Measurements from ENCODE around the gene GNB1L. TPM values are rescaled to one million over a fixed set of nuclear protein-coding genes. Genes with fewer than 3 reads are reported as not detected.

GNB1L gene
- total and polyA plus RNA-seq, 2 donors (not counting 1 experiment from before 2014, with no cell fraction given) = 6.6 to 12.1 TPM

DNA sequence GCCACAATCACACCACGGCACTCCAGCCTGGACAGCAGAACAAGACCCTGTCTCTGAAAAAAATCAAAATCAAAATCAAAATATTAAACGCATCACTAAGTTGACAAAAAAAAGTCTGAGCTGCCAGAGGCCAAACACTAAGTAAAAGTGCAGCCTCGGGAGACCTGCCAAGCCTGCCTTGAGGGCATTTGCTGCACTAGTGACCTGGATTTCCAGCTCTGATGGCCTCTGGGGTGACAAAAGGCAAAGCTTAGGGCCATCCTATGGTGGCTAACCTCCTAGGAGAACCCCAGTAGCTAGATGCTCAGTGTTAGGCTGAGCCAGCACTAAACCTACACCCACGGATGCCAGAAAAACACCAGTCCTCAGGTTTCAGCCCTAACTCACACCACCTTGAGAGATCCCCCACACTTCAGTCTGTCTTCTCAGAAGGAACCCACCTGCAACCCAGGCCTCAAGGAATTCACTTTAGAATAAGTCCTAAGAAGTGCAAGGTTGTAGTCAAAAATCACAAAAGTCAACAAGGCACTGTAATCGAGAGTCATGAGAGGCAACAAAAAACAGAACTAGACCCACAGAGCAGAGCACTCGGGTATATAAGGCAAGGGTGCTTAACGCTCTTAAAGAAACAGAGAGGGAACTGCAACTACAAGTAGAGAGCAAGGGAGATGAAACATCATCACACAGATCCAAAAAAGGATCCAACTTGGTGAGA lies 28.6 kb downstream of the GNB1L start:
- H3K36me3 ChIP-seq (replicated peaks in 1 of 2; ENCODE audit: control extremely low read depth in 1 of 2, control insufficient read depth in 1 of 2, extremely low read depth in 1 of 2, insufficient read depth in 2 of 2, low read length in 1 of 2) = peaks cover 0 to under 1% of the 10 kb centered on the region in 2 experiments
- no peaks in the 10 kb centered on the region for H3K9me3 ChIP-seq (ENCODE audit: control extremely low read depth in 1 of 3, control insufficient read depth in 2 of 3, insufficient read depth in 1 of 3, low read length in 2 of 3)
- no peaks in the 10 kb centered on the region for H3K4me1 ChIP-seq (ENCODE audit: control insufficient read depth in 2 of 2, insufficient read depth in 2 of 2, low read length in 2 of 2)
- peaks cover 8% of the 10 kb centered on the region for H3K79me2 ChIP-seq (ENCODE audit: control insufficient read depth, insufficient read depth, low read length)
- POLR2A ChIA-PET = no interaction called here
- intact Hi-C loops (cut with micrococcal nuclease) = no loop called here
- Mint-ChIP-seq H3K4me1 (peaks cover 1% of the 10 kb centered on the region), H3K27me3 (no peaks in the 10 kb centered on the region), H3K9me3 (ENCODE audit: insufficient read depth) (no peaks in the 10 kb centered on the region), H3K4me3 (no peak overlapping the region), H3K27ac (no peak overlapping the region)
- no peak overlapping the region for H3K9ac ChIP-seq (ENCODE audit: low read length)
- no peak overlapping the region for H3K4me2 ChIP-seq (replicated peaks; ENCODE audit: low read depth, low read length, poor library complexity, severe bottlenecking)
- TF ChIP-seq EZH2 (IDR thresholded peaks at IDR 0.05; ENCODE audit: borderline replicate concordance, insufficient read depth, low read depth, low read length, poor library complexity, severe bottlenecking) = no peak
- TF ChIP-seq, protein P1, sequence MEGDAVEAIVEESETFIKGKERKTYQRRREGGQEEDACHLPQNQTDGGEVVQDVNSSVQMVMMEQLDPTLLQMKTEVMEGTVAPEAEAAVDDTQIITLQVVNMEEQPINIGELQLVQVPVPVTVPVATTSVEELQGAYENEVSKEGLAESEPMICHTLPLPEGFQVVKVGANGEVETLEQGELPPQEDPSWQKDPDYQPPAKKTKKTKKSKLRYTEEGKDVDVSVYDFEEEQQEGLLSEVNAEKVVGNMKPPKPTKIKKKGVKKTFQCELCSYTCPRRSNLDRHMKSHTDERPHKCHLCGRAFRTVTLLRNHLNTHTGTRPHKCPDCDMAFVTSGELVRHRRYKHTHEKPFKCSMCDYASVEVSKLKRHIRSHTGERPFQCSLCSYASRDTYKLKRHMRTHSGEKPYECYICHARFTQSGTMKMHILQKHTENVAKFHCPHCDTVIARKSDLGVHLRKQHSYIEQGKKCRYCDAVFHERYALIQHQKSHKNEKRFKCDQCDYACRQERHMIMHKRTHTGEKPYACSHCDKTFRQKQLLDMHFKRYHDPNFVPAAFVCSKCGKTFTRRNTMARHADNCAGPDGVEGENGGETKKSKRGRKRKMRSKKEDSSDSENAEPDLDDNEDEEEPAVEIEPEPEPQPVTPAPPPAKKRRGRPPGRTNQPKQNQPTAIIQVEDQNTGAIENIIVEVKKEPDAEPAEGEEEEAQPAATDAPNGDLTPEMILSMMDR (IDR thresholded peaks at IDR 0.05) = no peak
- H3K27ac ChIP-seq (ENCODE audit: low read length in 2 of 2) = no peak overlapping the region
- H2AFZ ChIP-seq (ENCODE audit: insufficient read depth, low read depth, low read length, poor library complexity, severe bottlenecking) = no peak overlapping the region
- H3K27me3 ChIP-seq (replicated peaks in 1 of 4; ENCODE audit: control extremely low read depth in 1 of 4, control insufficient read depth in 3 of 4, insufficient read depth in 4 of 4, low read length in 3 of 4) = no peaks in the 10 kb centered on the region
- CTCF ChIA-PET = interaction anchor here (0.5 kb wide), 1 partner anchor 10 kb away, joined by 3 read pairs; no protein-coding TSS in a partner anchor
- DNase-seq (no peak), ATAC-seq (ENCODE audit: low read depth) (no peak)
- WGBS (ENCODE audit: insufficient coverage) = 96% methylated on average over 4 of the region's 7 CpGs
- no peaks in the 10 kb centered on the region for H4K20me1 ChIP-seq (ENCODE audit: control insufficient read depth, insufficient read depth, low read length, poor library complexity, severe bottlenecking)
- H3K4me3 ChIP-seq (ENCODE audit: control extremely low read depth in 1 of 5, extremely low read depth in 1 of 5, insufficient read depth in 1 of 5, low read depth in 2 of 5, low read length in 4 of 5) = no peak overlapping the region

DNA sequence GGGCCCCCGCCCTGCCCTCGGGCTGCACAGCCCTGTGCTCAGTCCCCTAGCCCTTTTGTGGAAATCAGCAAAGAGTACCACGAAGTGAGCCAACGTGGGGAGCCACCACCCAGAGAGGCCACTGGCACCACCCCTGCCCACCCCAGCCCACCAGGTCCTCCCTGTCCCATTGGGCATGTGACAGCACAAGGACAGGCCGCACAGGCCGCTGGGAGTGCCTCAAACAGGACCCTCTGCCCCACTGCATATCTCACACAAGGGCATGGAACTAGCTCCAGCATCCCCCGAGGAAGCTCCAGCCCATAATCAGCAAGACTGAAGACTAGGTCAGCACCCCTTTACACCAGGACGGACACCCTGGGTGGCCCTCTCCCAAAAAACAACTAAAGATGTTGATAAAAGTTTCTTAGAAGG lies 29.7 kb downstream of the GNB1L start:
- POLR2A ChIA-PET = no interaction called here
- 74% methylated on average over 7 of the region's 8 CpGs for WGBS (ENCODE audit: insufficient coverage)
- no peaks in the 10 kb centered on the region for H4K20me1 ChIP-seq (ENCODE audit: control insufficient read depth, insufficient read depth, low read length, poor library complexity, severe bottlenecking)
- Mint-ChIP-seq H3K27ac (no peak overlapping the region), H3K27me3 (no peaks in the 10 kb centered on the region), H3K4me3 (no peak overlapping the region), H3K4me1 (peaks cover 1% of the 10 kb centered on the region), H3K9me3 (ENCODE audit: insufficient read depth) (no peaks in the 10 kb centered on the region)
- ATAC-seq (ENCODE audit: low read depth) = no peak
- H3K4me3 ChIP-seq (ENCODE audit: control extremely low read depth in 1 of 5, extremely low read depth in 1 of 5, insufficient read depth in 1 of 5, low read depth in 2 of 5, low read length in 4 of 5) = no peak overlapping the region
- no peaks in the 10 kb centered on the region for H3K4me1 ChIP-seq (ENCODE audit: control insufficient read depth in 2 of 2, insufficient read depth in 2 of 2, low read length in 2 of 2)
- no peaks in the 10 kb centered on the region for H3K9me3 ChIP-seq (ENCODE audit: control extremely low read depth in 1 of 3, control insufficient read depth in 2 of 3, insufficient read depth in 1 of 3, low read length in 2 of 3)
- peaks cover 8% of the 10 kb centered on the region for H3K79me2 ChIP-seq (ENCODE audit: control insufficient read depth, insufficient read depth, low read length)
- H2AFZ ChIP-seq (ENCODE audit: insufficient read depth, low read depth, low read length, poor library complexity, severe bottlenecking) = no peak overlapping the region
- CTCF ChIA-PET = no interaction called here
- no peak overlapping the region for H3K9ac ChIP-seq (ENCODE audit: low read length)
- no peak overlapping the region for H3K4me2 ChIP-seq (replicated peaks; ENCODE audit: low read depth, low read length, poor library complexity, severe bottlenecking)
- intact Hi-C loops (cut with micrococcal nuclease) = no loop called here
- no peak for DNase-seq
- H3K36me3 ChIP-seq (replicated peaks in 1 of 2; ENCODE audit: control extremely low read depth in 1 of 2, control insufficient read depth in 1 of 2, extremely low read depth in 1 of 2, insufficient read depth in 2 of 2, low read length in 1 of 2) = peaks cover 0 to 5% of the 10 kb centered on the region in 2 experiments
- H3K27me3 ChIP-seq (replicated peaks in 1 of 4; ENCODE audit: control extremely low read depth in 1 of 4, control insufficient read depth in 3 of 4, insufficient read depth in 4 of 4, low read length in 3 of 4) = no peaks in the 10 kb centered on the region
- TF ChIP-seq, protein P1 (IDR thresholded peaks at IDR 0.05) = no peak
- TF ChIP-seq EZH2 (IDR thresholded peaks at IDR 0.05; ENCODE audit: borderline replicate concordance, insufficient read depth, low read depth, low read length, poor library complexity, severe bottlenecking) = no peak
- H3K27ac ChIP-seq (ENCODE audit: low read length in 2 of 2) = no peak overlapping the region

All from B cell (primary cell).